ENCODE measurements around the gene TRPM2. TPM values are rescaled to one million over a fixed set of nuclear protein-coding genes. Genes with fewer than 3 reads are reported as not detected.

The TRPM2 gene
- total and polyA plus RNA-seq, 2 donors (not counting 3 experiments of a cell fraction or from before 2014, with no cell fraction given) = not detected

- Histone ChIP-seq H2AFZ (ENCODE audit: low read depth, low read length) (no peak overlapping the region), H3K27ac (ENCODE audit: insufficient read depth, low read depth, low read length) (no peak overlapping the region), H3K9me1 (replicated peaks; ENCODE audit: control insufficient read depth, extremely low read depth, insufficient read depth, low read length) (no peaks in the 10 kb centered on the region), H3K4me3 (replicated peaks in 1 of 3; ENCODE audit: insufficient read depth in 1 of 3, low read depth in 1 of 3, low read length in 3 of 3) (no peak overlapping the region), H3K4me2 (ENCODE audit: insufficient read depth, low read length) (no peak overlapping the region), H4K20me1 (replicated peaks; ENCODE audit: control insufficient read depth, extremely low read depth, insufficient read depth, low read length) (no peaks in the 10 kb centered on the region), H3K27me3 (ENCODE audit: control insufficient read depth in 2 of 2, insufficient read depth in 2 of 2, low read length in 2 of 2) (no peaks in the 10 kb centered on the region), H3K9ac (replicated peaks; ENCODE audit: extremely low read depth, insufficient read depth, low read length) (no peak overlapping the region), H3K79me2 (ENCODE audit: control insufficient read depth, insufficient read depth, low read length) (no peaks in the 10 kb centered on the region), H3K9me3 (replicated peaks; ENCODE audit: control insufficient read depth, insufficient read depth, low read length) (no peaks in the 10 kb centered on the region), H3K4me1 (ENCODE audit: control insufficient read depth, extremely low read depth, insufficient read depth, low read length) (no peaks in the 10 kb centered on the region), H3K36me3 (ENCODE audit: control insufficient read depth in 2 of 2, extremely low read depth in 1 of 2, insufficient read depth in 2 of 2, low read length in 2 of 2) (no peaks in the 10 kb centered on the region)
- FAIRE-seq (no peak), DNase-seq (ENCODE audit: low read depth, low spot score) (no peak)
- ChIA-PET POLR2A (no interaction called here), CTCF (no interaction called here)
- dilution Hi-C loops (cut with MboI; ENCODE audit: extremely low pct_ligation_motif_present, low sequenced_read_pairs) (no loop called here), intact Hi-C loops (cut with micrococcal nuclease) (no loop called here)
- no peak for TF ChIP-seq POLR2AphosphoS5 (IDR thresholded peaks at IDR 0.05; ENCODE audit: insufficient read depth, low read depth, low read length)
- TF ChIP-seq CTCF (IDR thresholded peaks at IDR 0.05; ENCODE audit: extremely low read depth in 1 of 2, insufficient read depth in 1 of 2, low read depth in 1 of 2, low read length in 2 of 2) = no peak
- no peak for TF ChIP-seq JUN (IDR thresholded peaks at IDR 0.05; ENCODE audit: borderline replicate concordance, insufficient read depth, insufficient read length, low read depth)
- no peak for TF ChIP-seq MYC (IDR thresholded peaks at IDR 0.05; ENCODE audit: low read depth, low read length)
- no peak for TF ChIP-seq MAX (IDR thresholded peaks at IDR 0.05; ENCODE audit: insufficient read depth, insufficient read length)
- TF ChIP-seq GATA2 (IDR thresholded peaks at IDR 0.05; ENCODE audit: insufficient read depth, insufficient read length, low read depth, low read length) = no peak
- no peak for TF ChIP-seq EZH2 (IDR thresholded peaks at IDR 0.05; ENCODE audit: borderline replicate concordance, low read depth, low read length, severe bottlenecking)
- no peak for TF ChIP-seq POLR2A (IDR thresholded peaks at IDR 0.05; ENCODE audit: low read depth, low read length)
- no peak for TF ChIP-seq FOS (IDR thresholded peaks at IDR 0.05; ENCODE audit: borderline replicate concordance, insufficient read depth, low read length)
- BruUV-seq (replicated peaks) = no TSS peak
Measured at GRCh38 chr21:44462834-44463200, 109.4 kb downstream of the TRPM2 start.

Measured in endothelial cell of umbilical vein (primary cell).